Calu3 (cell line): ENCODE data around the gene EZR. TPM values are rescaled to one million over a fixed set of nuclear protein-coding genes. Genes with fewer than 3 reads are reported as not detected.

Experiments used
- Bru-seq: library from RNA; stranded (reverse); fragments of 400-500 nt; gene quantifications from one replicate; lab custom pipeline; 2021; lab: Mats Ljungman, UMichigan
- BruChase-seq, 2 experiments: library from RNA; stranded (reverse); fragments of 400-500 nt; gene quantifications; one replicate each; lab custom pipeline; 2021; lab: Mats Ljungman, UMichigan
- BruUV-seq: library from RNA; stranded (reverse); fragments of 400-500 nt; replicated peaks from 2 replicates; lab custom pipeline; 2021; lab: Mats Ljungman, UMichigan
- CTCF ChIA-PET: fragments of 300-600 bp; sonication (Branson Sonifier 250); formaldehyde crosslinking; loops from one replicate; lab custom pipeline; 2022; ENCODE audit warnings: antibody characterized with exemption; lab: Charles Lee
- DNase-seq: peaks from one replicate; pipeline ENCODE4 v3.0.0; 2022
- H3K27ac Mint-ChIP-seq: one replicate; pipeline ENCODE4 v1.8.0; 2022; ENCODE audit warnings: mixed read lengths; ENCODE audit not compliant: unreplicated experiment
- H3K27me3 Mint-ChIP-seq: one replicate; pipeline ENCODE4 v1.8.0; 2022; ENCODE audit warnings: mixed read lengths; ENCODE audit not compliant: unreplicated experiment
- H3K36me3 Mint-ChIP-seq: one replicate; pipeline ENCODE4 v1.8.0; 2022; ENCODE audit warnings: mild to moderate bottlenecking, moderate library complexity, mixed read lengths; ENCODE audit not compliant: insufficient read depth, unreplicated experiment
- H3K4me1 Mint-ChIP-seq: one replicate; pipeline ENCODE4 v1.8.0; 2022; ENCODE audit warnings: mild to moderate bottlenecking, low read depth, mixed read lengths; ENCODE audit not compliant: unreplicated experiment
- H3K4me3 Mint-ChIP-seq: one replicate; pipeline ENCODE4 v1.8.0; 2022; ENCODE audit warnings: mild to moderate bottlenecking, low read depth, moderate library complexity, mixed read lengths; ENCODE audit not compliant: unreplicated experiment
- H3K9me3 Mint-ChIP-seq: one replicate; pipeline ENCODE4 v1.8.0; 2022; ENCODE audit warnings: low read depth, mixed read lengths; ENCODE audit not compliant: unreplicated experiment
- intact Hi-C: fragments of 100-400 bp; cut with micrococcal nuclease; formaldehyde crosslinking; loops from one replicate; pipeline ENCODE4 v1.10.0; 2022; ENCODE audit not compliant: unreplicated experiment
- long read RNA-seq: library from polyadenylated mRNA; stranded (forward); transcript quantifications from one replicate; pipeline ENCODE4 v2.0.0, GENCODE V29; 2022
- total RNA-seq: library from RNA; stranded (reverse); gene quantifications from 2 replicates; pipeline ENCODE4 v1.2.3, GENCODE V29; 2022
- TF ChIP-seq, protein P1 (sequence below): fragments of 200-600 bp; IDR thresholded peaks from one replicate; pipeline ENCODE4 v1.8.0; 2022; ENCODE audit warnings: antibody characterized with exemption; ENCODE audit not compliant: unreplicated experiment

The EZR gene
- total RNA-seq (935 and 954 TPM in 2 replicates), Bru-seq, nascent RNA (percentile 100 among the genes with signal in this experiment), BruChase-seq, experiment 1, labeled RNA remaining after a 6-hour chase (percentile 100 among the genes with signal in this experiment), BruChase-seq, experiment 2, labeled RNA remaining after a 2-hour chase (percentile 99 among the genes with signal in this experiment)
- long read RNA-seq, transcript EZR-201 (13 exons, 3,068 nt) = minor isoform, 523 of 1,574 reads
- long read RNA-seq, transcript EZR-202 (14 exons, 3,096 nt) = major isoform, 694 of 1,574 reads
- long read RNA-seq, partial matches to known transcripts = 276 of 1,574 reads
- long read RNA-seq, other reads (novel, unspliced or antisense) = 81 of 1,574 reads

DNA sequence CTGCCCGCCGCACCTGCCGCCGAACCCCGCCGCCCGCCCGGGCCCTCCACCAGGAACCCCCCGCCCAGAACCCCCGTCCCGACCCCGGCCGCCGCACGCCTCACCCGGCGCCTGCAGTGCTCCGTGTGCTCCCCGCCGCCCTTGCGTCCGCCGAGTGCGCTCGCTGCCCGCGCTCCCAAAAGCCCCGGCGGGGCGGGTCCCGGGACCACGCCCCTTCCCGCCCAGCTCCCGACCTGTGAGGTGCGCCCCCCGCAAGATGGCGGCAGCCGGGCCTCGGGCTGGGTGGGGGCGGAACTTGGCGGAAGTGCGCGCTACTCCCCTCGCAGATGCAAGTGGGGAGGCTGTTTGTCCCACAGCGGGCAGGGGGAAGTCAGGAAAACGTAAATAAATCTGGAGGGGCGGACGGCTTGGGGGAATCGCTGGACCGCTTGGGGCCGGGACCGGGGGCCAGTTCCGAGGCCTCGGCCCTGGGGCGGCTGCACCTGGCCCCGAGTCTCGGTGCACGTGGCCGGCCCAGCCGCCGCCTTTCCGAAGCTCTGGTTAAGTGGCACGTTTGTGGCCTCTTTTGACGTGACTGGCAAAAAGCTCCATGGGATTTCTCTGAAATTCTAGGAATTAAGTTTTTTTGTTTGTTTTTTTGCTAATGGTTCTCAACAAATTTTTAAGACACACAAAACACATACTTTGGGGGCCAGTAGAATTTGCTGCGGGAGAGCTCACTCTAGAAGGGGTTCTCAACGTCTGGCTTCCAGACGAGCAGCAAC lies at the start of gene EZR:
TSS of gene EZR (minus strand) at position 156 of the 764 bp plus-strand sequence. CDS start 1,275 bp downstream, outside the sequence.
- TSS peak; percentile 16 for BruUV-seq
- intact Hi-C loops = loop anchor here (5.0 kb wide), 1 partner anchor 48 kb away; no protein-coding TSS in a partner anchor

GRCh38 chr6:158868122-158868480 lies 48.9 kb upstream of the EZR start:
- Mint-ChIP-seq H3K27me3 (no peaks in the 10 kb centered on the region), H3K27ac (peak overlapping the region; percentile 99), H3K9me3 (no peaks in the 10 kb centered on the region), H3K4me1 (peaks cover 37% of the 10 kb centered on the region), H3K4me3 (peak overlapping the region; percentile 47), H3K36me3 (peaks cover 45% of the 10 kb centered on the region)
- CTCF ChIA-PET = interaction anchor here (1.5 kb wide), 1 partner anchor 15 kb away, joined by 3 read pairs; no protein-coding TSS in a partner anchor
- no peak for DNase-seq
- TF ChIP-seq, protein P1, sequence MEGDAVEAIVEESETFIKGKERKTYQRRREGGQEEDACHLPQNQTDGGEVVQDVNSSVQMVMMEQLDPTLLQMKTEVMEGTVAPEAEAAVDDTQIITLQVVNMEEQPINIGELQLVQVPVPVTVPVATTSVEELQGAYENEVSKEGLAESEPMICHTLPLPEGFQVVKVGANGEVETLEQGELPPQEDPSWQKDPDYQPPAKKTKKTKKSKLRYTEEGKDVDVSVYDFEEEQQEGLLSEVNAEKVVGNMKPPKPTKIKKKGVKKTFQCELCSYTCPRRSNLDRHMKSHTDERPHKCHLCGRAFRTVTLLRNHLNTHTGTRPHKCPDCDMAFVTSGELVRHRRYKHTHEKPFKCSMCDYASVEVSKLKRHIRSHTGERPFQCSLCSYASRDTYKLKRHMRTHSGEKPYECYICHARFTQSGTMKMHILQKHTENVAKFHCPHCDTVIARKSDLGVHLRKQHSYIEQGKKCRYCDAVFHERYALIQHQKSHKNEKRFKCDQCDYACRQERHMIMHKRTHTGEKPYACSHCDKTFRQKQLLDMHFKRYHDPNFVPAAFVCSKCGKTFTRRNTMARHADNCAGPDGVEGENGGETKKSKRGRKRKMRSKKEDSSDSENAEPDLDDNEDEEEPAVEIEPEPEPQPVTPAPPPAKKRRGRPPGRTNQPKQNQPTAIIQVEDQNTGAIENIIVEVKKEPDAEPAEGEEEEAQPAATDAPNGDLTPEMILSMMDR = no peak
- intact Hi-C loops = loop anchor here (2.0 to 5.0 kb wide), 4 partner anchors 51 to 136 kb away; partner anchors contain the start of gene EZR
- no TSS peak for BruUV-seq

More for the DNA sequence above, at the start of gene EZR:
- DNase-seq = peak; percentile 87
- peaks cover 3% of the 10 kb centered on the region for H3K4me1 Mint-ChIP-seq
- peak within 1 kb of the TSS; percentile 97 for H3K27ac Mint-ChIP-seq
- H3K9me3 Mint-ChIP-seq = no peaks in the 10 kb centered on the region
- CTCF ChIA-PET = interaction anchor here (0.8 to 1.5 kb wide), 4 partner anchors 11 to 56 kb away, joined by 4 to 12 read pairs (median 6); no protein-coding TSS in a partner anchor
- TF ChIP-seq, protein P1 = no peak
- H3K36me3 Mint-ChIP-seq = peaks cover 61% of the 10 kb centered on the region
- H3K4me3 Mint-ChIP-seq = peak within 1 kb of the TSS; percentile 85
- no peaks in the 10 kb centered on the region for H3K27me3 Mint-ChIP-seq

DNA sequence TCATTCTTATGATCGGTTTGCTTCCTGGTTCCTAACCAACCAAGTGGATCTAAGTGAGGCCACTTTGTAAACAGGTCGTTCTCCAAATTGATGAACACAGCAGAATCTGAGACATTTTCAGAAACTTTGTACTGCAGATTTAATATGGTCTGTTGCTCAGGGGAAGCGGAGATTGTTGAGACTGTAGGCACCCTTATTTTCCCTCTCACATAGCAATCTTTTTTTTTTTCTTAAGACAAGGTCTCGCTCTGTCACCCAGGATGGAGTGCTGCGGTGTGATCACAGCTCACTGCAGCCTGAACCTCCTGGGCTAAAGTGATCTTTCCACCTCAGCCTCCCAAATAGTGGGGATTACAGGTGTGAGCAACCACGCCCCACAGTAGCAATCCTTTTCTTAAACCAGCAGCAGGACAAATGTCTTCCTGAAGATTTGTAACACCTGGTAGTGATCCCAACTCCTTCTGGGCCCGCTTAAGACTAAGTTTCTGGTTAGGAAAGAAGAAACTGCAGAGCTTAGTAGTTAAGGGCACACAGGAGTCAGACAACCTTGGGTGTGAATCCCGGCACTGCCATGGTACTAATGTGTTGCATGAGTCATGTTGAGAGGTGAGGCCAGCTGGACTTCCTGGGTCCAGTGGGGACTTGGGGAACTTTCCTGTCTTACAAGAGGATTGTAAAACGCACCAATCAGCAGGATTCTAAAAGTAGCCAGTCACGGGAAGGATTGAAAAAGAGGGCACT lies 48.4 kb upstream of the EZR start:
- TSS peak; percentile 1 for BruUV-seq
- H3K36me3 Mint-ChIP-seq = peaks cover 45% of the 10 kb centered on the region
- H3K9me3 Mint-ChIP-seq = no peaks in the 10 kb centered on the region
- H3K4me1 Mint-ChIP-seq = peaks cover 37% of the 10 kb centered on the region
- H3K27ac Mint-ChIP-seq = peak overlapping the region; percentile 99
- CTCF ChIA-PET = interaction anchor here (1.0 to 1.5 kb wide), 3 partner anchors 13 to 76 kb away, joined by 3 to 5 read pairs (median 3); no protein-coding TSS in a partner anchor
- H3K27me3 Mint-ChIP-seq = no peaks in the 10 kb centered on the region
- peak; percentile 54 for DNase-seq
- intact Hi-C loops = loop anchor here (2.0 to 5.0 kb wide), 4 partner anchors 50 to 135 kb away; partner anchors contain the start of gene EZR
- TF ChIP-seq, protein P1 = no peak
- peak overlapping the region; percentile 47 for H3K4me3 Mint-ChIP-seq
